GM12801 (cell line): ENCODE measurements around the gene RPS18.

Experiments used
- TF ChIP-seq, protein P1 (sequence below): IDR thresholded peaks from one replicate; pipeline ENCODE4 v1.5.1; 2011; ENCODE audit warnings: control low read depth; ENCODE audit not compliant: insufficient read length; ENCODE audit errors: extremely low read depth

RPS18 gene

GRCh38 chr6:33279971-33280511, 8.2 kb downstream of the RPS18 start:
- TF ChIP-seq, protein P1, sequence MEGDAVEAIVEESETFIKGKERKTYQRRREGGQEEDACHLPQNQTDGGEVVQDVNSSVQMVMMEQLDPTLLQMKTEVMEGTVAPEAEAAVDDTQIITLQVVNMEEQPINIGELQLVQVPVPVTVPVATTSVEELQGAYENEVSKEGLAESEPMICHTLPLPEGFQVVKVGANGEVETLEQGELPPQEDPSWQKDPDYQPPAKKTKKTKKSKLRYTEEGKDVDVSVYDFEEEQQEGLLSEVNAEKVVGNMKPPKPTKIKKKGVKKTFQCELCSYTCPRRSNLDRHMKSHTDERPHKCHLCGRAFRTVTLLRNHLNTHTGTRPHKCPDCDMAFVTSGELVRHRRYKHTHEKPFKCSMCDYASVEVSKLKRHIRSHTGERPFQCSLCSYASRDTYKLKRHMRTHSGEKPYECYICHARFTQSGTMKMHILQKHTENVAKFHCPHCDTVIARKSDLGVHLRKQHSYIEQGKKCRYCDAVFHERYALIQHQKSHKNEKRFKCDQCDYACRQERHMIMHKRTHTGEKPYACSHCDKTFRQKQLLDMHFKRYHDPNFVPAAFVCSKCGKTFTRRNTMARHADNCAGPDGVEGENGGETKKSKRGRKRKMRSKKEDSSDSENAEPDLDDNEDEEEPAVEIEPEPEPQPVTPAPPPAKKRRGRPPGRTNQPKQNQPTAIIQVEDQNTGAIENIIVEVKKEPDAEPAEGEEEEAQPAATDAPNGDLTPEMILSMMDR = no peak

GRCh38 chr6:33280539-33280938, 8.7 kb downstream of the RPS18 start:
- TF ChIP-seq, protein P1 = no peak

DNA sequence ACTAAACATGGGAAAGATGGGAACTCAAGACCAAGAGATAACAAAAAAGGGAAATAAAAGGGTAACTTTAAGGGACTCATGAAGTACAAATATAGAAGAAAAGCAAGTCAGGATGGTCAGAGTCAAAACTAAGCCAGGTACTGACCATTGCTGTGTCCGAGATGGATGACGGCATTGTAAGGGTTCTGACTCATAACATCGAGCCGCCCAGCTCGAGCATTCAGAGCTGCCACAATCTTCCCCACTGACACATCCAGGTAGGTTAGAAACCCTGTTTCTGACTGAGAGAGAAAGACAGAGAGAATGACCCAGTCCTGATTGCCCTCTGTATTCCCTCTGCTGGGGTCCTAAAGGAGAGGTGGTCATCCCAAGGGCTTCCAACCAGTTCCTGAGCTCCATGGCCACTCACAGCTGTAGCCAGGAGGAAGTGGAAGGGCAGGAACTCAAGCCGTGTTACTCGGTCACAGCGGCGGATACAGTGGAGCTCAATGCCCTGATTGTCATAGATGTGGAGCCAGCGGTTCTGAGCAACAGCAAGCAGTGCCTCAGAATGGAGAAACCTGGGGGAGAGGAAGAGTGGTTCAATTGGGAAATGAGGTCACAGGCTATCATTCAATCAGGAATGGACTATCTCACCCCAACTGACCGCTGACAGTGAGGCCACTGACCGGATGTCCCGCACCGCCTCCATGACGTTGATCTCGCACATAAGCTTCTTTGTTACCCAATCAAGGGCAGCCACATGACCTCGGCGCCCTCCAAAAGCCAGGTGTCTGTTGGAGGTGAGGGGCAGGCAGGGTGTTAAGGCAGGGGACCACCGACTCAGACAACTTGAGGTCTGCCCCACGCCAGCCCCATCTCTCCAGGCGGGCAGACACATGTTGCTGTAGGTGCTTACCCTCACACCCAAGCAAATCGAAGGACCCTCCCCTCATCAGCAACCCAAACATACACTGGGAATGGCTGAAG, 15.4 kb downstream of the RPS18 start:
- TF ChIP-seq, protein P1 = no peak

- TF ChIP-seq, protein P1 = no peak
Measured at GRCh38 chr6:33288141-33288920, 16.5 kb downstream of the RPS18 start.

DNA sequence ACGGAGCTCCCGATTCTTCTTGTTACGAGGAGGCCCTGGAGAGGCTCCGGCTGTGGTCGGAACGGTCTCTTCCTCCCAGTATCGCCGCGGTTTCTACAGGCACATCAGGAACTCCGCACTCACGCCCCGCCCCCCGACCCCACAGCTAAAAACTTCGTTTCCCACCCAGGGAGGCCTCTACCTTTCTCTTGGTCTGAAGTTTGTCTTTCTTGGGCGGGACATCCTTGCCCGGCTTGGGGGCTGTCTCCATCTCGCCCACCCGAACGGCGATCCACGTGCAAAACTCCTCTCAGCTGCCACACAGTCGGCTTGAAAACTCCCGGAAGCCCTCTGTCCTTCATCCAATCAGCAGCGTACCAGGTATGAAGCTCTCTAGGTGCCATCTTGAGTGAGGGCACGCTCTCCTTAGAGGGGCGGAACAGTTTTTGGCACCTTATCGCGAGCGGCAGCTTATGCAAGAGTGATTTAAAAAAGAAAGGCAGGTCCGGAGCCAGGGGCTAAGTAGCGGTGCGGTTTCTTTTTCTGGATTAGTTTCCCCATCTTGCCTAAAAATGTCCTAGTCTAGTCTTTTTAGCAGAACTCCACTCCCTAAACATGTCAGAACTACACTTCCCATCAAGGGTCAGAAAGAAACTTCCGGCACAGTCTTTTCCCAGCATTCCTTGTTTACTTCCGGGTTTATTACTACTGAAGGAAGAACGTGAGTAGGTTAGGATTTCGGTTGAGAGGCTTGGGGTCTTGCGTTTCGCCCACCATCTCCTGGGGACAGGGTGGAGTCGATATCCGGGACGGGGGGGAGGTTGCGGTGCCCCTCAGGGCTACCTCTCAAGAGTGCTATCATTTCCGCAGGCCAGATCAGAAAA, 17.3 kb downstream of the RPS18 start, which contains the start of the genes PFDN6 and WDR46:
TSS of gene PFDN6 (plus strand) at position 681 of the 863 bp plus-strand sequence. CDS start 256 bp downstream, outside the sequence.
TSS of gene WDR46 (minus strand) at position 319 of the 863 bp plus-strand sequence. CDS start at position 250, 69 bp downstream.
- TF ChIP-seq, protein P1 = no peak

- TF ChIP-seq, protein P1 = no peak
Measured at GRCh38 chr6:33289784-33290315, 18.0 kb downstream of the RPS18 start.
